ENCODE data around the gene ANGPTL7.

The ANGPTL7 gene

GRCh38 chr1:11227106-11228077, 38.2 kb downstream of the ANGPTL7 start:
- no peak for TF ChIP-seq CTCF (IDR thresholded peaks at IDR 0.05; ENCODE audit: extremely low read depth, insufficient read depth, missing control alignments)
- peak; percentile 37 for DNase-seq (ENCODE audit: low spot score)
- in situ Hi-C loops (cut with MboI; ENCODE audit: low pct_unique_long_range_greater_than_20kb, low sequenced_read_pairs, unreplicated experiment): no loop called here

GRCh38 chr1:11229203-11229602, 40.0 kb downstream of the ANGPTL7 start:
- DNase-seq (ENCODE audit: low spot score): no peak
- TF ChIP-seq CTCF (IDR thresholded peaks at IDR 0.05; ENCODE audit: extremely low read depth, insufficient read depth, missing control alignments): no peak
- in situ Hi-C loops (cut with MboI; ENCODE audit: low pct_unique_long_range_greater_than_20kb, low sequenced_read_pairs, unreplicated experiment): no loop called here

GRCh38 chr1:11233208-11233607, 44.1 kb downstream of the ANGPTL7 start:
- no peak for TF ChIP-seq CTCF (IDR thresholded peaks at IDR 0.05; ENCODE audit: extremely low read depth, insufficient read depth, missing control alignments)
- in situ Hi-C loops (cut with MboI; ENCODE audit: low pct_unique_long_range_greater_than_20kb, low sequenced_read_pairs, unreplicated experiment): no loop called here
- no peak for DNase-seq (ENCODE audit: low spot score)

GRCh38 chr1:11237356-11237755, 48.2 kb downstream of the ANGPTL7 start:
- no peak for DNase-seq (ENCODE audit: low spot score)
- no peak for TF ChIP-seq CTCF (IDR thresholded peaks at IDR 0.05; ENCODE audit: extremely low read depth, insufficient read depth, missing control alignments)
- in situ Hi-C loops (cut with MboI; ENCODE audit: low pct_unique_long_range_greater_than_20kb, low sequenced_read_pairs, unreplicated experiment): no loop called here

- in situ Hi-C loops (cut with MboI; ENCODE audit: low pct_unique_long_range_greater_than_20kb, low sequenced_read_pairs, unreplicated experiment): no loop called here
- TF ChIP-seq CTCF (IDR thresholded peaks at IDR 0.05; ENCODE audit: extremely low read depth, insufficient read depth, missing control alignments): no peak
- no peak for DNase-seq (ENCODE audit: low spot score)
These were observed 49.2 kb downstream of the ANGPTL7 start for GRCh38 chr1:11238311-11238710.

- no peak for DNase-seq (ENCODE audit: low spot score)
- in situ Hi-C loops (cut with MboI; ENCODE audit: low pct_unique_long_range_greater_than_20kb, low sequenced_read_pairs, unreplicated experiment): no loop called here
- TF ChIP-seq CTCF (IDR thresholded peaks at IDR 0.05; ENCODE audit: extremely low read depth, insufficient read depth, missing control alignments): no peak
These were observed 56.1 kb downstream of the ANGPTL7 start for GRCh38 chr1:11245248-11245647.
